ENCODE data around the gene PPBP.
"Not testable (repeated sequence)": the region's sequence is repeated elsewhere in the genome, so short reads cannot be mapped to it uniquely, and the experiment has no call there.

PPBP gene

DNA sequence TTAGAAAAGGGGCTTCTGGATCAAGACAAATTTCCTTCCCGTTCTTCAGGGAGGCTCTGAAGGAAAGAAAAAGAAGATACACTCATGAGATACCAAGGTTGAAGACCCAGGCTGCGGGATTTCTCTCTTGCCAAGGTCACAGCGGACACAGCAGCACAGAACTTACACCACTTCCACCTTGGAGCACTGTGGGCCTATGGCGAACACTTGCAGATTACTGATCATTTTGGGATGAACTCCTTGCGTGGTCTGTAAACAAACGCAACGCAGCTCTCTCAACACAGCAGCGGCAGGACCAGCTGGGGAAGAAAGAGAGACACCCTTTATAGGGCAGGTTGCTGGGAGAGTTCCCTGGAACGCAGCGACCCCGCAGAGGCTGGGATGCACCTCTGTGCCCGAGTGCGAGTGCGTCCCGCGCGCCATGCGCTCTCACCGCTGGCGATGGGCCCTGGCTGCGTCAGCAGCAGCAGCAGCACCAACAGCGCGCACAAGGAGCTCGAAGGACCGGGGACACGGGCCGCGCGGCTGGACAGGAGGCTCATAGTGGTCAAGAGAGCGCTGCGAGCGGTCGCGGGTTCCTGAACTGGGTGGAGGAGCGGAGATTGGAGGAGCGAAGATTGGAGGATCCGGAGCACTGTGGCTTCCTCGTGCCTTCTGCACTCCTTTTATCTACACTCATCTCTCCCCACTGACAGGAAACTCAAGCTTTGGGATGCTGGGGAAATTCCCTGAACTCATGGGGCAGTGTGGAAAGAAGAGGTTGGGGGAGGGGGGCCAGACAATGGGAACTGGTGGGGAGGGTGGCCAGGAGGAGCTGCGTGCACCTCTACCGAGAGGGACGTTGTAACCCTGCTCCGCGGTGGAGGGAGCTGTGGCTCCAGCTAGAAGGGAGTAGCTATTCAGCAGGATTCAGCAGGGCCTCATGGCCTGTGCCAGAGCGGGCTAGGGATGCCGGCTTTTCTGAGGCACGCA, 10.3 kb upstream of the PPBP start, which contains the start of gene CXCL5:
Gene CXCL5, minus strand, starts transcription at position 638 of the 972 bp plus-strand sequence. Its CDS starts 96 bp downstream, at position 542.
- no peak for DNase-seq (ENCODE audit: low read depth in 3 of 3, low spot score in 1 of 3)

DNA sequence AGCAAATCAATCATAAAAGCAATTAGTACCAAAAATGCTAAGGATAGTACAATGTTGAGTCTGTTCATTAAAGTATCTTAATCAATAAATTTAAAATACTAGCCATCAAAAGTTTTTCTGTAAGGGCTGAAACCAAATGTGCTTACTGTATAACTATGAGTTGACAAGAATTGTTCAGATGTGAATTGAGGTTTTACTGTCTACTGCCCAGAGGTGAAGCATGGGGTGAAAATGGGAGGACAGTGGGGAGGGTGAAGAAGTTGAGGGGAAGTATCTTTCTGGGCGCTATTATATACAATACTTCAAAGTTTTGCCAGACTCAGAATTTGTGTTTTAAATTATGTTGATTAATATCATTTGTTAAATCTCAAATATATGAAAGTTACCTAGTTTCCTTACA, 4.1 kb upstream of the PPBP start:
- no peak for DNase-seq (ENCODE audit: low read depth in 3 of 3, low spot score in 1 of 3)

DNA sequence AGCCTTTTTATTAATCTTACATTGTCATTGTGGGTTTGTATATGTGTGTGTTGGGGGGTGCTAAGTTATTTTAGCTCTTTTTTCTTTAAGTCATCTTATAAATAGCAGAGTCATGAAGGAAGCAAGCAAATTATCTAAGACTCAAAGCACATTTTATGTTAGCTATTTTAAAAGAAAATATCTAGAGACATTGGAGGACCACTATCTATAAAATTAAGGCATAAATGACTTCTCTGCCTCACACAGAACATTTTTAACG, 3.7 kb upstream of the PPBP start:
- no peak for DNase-seq (ENCODE audit: low read depth in 3 of 3, low spot score in 1 of 3)

DNA sequence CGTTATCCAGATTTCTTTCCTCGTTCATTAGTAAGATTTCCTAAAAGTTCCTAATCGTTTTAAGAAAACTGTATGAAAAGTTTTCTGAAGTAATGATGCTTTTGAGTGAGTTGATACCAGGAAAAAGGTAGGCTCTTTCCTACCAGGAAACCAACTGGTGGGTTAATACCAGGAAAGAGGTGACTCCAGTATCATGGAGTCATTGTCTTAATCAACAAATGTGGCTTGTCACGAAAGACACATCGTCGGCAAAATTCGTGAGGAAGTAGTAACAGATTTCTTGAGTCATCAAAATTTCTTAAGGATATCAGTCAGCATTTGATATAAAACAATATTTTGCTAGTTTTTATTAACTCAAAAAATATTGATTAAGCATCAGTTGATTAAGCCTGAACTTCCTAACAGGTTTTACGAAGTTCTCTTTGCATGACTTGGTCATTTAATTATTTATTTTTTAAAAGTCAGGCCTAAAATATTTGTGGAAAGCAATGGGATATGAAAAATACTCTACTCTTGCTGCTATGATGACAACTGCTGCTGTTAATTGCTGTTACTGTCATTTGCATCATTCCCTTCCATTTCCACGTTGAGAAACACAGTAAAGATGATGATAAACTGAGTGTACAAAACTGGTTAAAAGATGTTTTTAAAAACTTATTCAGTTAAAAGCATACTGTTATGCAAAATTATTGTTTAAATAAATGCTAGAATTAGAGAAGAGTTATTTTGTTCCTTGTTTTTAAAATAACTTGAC, 3.2 kb upstream of the PPBP start:
- DNase-seq (ENCODE audit: low read depth in 3 of 3, low spot score in 1 of 3) = no peak

DNA sequence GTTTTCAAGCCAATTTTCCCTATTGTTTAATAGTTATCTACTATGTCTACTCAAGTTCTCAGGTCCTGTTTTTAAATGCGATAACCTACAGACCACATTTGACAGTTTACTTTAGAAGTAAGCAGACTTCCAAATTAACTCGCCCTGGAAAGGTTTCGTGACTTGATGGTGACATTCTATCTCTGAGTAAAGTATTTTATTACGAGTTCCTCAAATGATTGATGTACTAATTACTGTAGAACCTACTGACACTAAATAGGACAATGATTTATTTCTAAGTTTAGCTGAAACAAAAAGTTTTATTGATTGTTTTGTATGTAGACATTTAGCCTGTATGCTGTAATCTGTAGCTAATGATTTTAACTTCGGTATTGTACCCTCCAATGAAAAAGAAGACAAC, 1.9 kb upstream of the PPBP start:
- no peak for DNase-seq (ENCODE audit: low read depth in 3 of 3, low spot score in 1 of 3)

DNA sequence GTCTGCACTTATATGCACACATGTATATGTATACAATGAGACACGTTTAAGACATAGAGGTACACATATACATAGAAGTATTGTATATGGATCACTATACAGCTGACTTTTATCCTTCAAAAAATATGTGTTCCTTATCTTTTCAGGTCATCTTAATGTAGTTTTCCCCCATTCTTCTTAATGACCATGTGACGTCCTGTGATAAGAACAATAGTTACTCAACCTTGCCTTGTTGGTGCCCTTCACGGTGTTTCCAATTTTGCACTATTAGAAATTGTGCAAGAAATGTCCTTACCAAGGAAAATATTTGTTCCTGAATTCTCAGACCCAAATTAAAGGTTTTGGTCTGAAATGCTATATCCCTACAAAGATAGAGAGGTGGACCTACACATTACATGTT, 1.0 kb upstream of the PPBP start:
- DNase-seq (ENCODE audit: low read depth in 3 of 3, low spot score in 1 of 3) = no peak

DNA sequence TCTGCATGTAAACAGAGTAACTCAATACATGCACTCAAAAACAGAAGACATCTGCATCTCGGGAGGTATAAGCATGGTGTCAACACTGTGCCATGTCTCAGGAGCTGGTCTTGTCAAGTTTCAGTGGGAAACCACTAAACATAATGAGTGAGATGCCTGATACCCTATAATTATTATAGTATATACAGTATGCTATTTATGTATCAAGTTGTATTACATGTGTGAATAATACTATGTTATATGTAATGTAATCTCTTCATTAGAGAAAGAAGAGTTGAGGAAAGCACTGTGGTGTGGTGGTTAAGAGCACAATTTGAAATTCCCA, 2.5 kb downstream of the PPBP start:
- DNase-seq (ENCODE audit: low read depth in 3 of 3, low spot score in 1 of 3) = no peak

DNA sequence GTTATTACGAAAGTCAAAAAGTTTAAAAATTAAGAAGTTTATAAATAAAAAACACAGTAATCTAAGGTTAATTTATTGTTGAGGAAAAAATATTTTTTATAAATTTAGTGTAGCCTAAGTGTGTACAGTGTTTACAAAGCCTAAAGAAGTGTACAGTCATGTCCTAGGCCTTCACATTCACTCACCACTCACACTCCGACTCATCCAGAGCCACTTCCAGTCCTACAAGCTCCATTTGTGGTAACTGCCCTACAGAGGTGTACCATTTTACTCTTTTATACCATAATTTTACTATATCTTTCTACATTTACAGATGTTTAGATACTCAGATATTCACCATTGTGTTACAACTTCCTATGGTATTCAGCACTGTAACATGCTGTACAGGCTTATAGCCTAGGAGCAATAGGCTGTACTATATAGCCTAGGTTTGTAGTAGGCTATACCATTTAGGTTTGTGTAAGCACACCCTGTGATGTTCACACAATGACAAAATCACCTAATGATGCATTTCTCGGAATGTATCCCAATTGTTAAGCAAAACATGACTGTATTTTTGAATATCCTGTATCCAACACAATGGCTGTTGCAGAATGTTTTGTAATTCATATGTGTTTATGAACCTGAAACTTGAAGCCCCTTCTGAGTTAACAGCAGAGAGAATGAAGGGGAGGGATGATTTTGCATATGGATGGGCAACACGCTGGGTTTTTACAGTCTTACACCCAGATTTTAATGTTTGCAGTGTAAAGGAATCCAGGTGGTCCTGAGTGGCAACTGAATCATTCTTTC, 3.1 kb downstream of the PPBP start:
- no peak for DNase-seq (ENCODE audit: low read depth in 3 of 3, low spot score in 1 of 3)

DNA sequence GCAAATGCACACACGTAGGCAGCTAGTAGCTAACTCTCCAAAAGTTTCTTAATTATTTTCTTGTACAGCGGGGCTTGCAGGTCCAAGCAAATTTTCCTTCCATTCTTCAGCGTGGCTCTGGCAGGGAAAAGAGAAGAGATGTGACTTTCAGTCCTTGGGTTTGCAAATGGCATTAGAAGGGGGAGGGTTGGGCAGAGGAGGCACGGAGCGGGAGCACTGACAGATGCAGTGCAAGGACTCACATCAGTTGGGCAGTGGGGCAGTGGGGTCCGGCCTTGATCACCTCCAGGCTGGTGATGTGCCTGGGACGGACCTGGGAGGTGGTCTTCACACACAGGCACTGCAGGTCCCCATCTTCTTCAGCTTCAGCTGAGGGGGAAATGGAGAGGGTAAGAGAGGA, 6.8 kb downstream of the PPBP start:
- not testable (repeated sequence) for DNase-seq (ENCODE audit: low read depth in 3 of 3, low spot score in 1 of 3)

DNA sequence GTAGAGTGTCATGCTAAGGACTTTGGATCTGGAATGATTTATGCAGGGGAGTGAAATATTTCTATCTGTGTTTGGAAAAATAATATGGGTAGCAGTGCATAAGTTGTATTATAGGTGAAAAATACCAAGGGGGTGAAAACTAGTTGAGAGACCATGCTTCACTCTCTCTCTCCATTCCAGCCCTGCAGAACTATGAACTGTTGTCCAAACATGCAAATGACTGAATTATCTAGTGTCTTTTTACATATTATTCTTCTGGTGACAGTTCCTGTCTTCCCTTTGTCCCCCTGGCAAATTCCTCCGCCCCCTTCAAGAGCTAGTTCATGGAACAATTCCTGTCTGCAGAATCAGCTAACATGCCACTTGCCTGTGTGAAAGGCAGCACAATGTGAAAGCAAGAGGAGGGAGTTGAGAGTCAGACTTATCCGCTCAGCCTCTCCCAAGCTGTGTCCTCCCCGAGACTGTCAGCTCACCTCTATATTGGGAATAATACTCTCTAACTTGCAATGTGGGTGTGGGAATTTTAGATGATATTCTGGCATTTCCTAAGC, 8.5 kb downstream of the PPBP start:
- no peak for DNase-seq (ENCODE audit: low read depth in 3 of 3, low spot score in 1 of 3)

DNA sequence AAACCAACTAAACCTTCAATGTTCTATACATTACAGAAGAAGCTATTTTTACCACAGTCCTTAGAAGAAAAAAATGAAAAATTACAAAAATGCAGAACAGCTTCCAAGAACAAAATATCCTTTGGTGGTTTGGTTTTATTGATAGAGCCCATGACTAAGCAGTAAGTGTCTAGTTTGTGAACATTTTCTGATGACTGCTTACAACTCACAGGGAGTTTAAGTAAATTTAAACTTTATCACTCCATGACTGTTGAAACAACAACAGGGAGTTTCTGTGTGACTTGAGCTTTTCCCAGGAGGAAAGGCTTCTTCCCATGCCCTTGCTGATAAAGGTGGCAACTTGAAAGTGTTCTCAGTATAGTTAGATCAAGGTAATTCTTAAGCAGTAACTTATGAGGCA, 9.1 kb downstream of the PPBP start:
- no peak for DNase-seq (ENCODE audit: low read depth in 3 of 3, low spot score in 1 of 3)

DNA sequence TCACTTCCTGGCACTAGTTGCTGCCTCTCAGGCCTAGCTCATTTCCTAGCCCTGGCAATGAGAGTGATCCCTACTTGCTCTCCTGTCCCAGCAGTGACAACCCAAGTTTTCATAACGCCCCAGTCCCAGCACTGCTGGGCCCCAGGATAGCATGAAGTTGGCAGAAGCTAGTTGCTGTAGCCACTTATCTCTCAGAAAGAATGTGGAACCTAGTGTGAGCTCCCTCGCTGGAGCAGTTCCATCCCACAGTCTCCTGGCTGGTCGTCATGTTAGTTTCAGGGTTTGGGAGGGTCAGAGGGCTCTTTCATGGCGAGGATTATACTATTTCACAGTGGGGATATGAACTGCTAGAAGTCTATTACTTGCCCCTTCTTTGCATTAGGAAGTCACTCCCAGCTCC, 11.3 kb downstream of the PPBP start:
- no peak for DNase-seq (ENCODE audit: low read depth in 3 of 3, low spot score in 1 of 3)

DNA sequence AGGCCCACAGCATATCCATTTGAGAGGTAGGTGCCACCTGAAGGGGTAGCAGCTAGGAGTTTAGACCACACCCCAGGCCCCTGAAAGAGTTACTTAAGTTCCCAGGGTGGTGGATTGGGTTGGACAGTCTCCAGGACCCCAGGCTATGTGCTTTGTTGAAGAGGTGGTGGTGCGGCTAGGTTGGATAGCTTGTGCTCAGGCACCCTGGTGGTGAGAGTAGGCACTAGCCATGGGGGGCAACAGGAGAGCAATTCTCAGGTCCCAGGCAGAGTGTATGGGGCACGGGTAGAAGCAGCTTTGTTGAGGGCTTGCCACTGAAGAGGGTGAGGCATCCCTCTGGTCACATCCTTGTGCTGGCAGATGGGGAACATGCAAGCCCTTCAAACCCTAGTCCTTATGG, 11.8 kb downstream of the PPBP start:
- DNase-seq (ENCODE audit: low read depth in 3 of 3, low spot score in 1 of 3) = no peak

DNA sequence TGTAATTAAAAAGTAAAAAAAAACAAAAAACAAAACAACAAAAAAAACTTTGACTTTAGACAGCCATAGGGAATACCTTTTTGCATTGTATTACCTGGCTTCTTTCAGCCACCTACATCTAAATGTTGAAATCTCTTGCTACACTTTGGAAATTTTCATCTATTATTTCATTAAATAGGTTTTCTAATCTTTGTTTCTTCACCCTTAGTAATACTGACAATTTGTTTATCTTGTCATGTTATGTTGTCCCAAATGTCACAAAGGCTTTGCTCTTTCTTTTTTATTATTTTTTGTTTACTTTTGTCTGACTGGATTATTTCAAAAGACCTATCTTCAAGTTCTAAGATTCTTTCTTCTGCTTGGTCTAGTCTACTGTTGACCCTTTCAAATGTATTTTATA, 13.6 kb downstream of the PPBP start:
- DNase-seq (ENCODE audit: low read depth in 3 of 3, low spot score in 1 of 3) = no peak

DNA sequence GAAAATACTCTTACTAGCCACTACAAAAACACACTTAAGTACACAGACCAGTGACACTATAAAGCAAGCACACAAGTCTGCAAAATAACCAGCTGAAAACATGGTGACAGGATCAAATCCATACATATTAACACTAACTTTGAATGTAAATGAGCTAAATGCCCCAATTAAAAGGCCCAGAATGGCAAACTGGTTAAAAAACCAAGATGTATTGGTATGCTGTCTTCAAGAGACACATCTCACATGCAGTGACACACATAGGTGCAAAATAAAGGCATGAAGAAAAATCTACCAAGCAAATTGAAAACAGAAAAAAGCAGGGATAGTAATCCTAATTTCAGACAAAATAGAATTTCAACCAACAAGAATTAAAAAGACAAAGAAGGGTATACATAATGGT, 17.0 kb downstream of the PPBP start:
- DNase-seq (ENCODE audit: low read depth in 3 of 3, low spot score in 1 of 3) = no peak

DNA sequence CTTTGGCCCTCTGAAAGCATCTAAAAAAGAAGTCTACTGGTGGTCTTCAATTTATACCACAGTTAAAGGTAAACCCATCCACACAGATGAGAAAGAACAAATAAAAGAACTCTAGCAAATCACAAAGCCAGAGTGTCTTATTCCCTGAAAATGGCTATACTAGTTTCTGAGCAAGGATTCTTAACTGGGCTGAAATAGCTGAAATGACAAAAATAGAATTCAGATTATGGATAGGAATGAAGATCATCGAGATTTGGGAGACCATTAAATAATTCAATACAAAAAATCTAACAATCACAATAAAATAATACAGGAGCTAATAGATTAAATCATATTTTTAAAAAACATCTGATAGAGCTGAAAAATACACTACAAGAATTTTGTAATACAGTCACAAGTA, 18.0 kb downstream of the PPBP start:
- DNase-seq (ENCODE audit: low read depth in 3 of 3, low spot score in 1 of 3) = no peak

DNA sequence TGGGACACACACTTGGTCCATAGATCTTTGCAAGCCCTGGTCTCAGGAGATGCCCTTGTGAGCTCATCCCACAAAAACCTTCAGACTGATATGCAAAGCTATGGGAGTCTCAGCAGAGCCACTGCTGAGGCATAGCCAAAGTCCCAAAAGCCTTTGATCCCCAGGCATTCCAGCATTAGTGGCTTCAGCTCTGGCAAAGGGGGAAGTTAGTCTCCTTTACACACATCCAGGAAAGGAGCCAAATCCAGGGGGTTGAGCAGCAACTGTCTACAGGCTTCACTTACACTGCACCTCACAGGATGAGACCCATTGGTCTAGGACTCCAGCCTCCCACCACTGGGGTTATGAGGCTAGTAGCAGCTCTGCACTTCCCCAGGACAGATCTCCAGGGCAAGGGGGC, 20.1 kb downstream of the PPBP start:
- DNase-seq (ENCODE audit: low read depth in 3 of 3, low spot score in 1 of 3) = no peak

DNA sequence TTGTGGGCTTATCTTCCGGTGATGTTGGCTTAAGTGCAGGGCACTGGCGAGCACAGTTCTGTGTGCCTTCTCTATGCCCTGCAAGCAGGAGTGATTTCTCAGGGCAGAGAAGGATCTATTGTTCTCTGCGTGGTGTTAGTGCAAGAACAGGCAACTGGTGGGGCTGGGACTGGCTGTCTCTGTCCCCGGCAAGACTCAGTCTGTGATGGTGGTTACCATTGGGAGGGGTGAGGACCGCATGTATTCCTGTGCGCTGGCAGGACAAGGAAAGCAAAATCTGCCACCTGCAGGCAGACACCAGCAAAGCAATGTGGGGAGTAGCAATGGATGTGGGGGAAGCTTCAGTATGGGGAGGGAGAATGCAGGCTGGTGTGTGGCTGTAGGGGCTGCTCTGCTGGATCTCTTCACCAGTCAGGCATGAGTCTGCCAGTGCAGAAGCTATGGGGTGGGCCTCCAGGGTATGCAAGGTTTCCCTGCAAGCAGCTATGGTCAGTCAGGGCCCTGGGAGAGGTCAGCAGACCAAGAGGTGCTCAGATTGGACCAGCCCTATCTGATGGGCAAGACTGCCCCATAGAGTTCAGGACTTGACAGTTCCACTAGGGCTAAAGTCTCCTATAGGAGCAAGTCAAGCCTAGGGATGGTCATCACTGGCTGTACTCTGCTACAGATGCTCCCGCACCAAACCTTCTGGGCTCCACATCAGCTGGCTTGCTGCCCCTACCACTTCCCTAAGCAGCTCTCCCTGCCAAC, 23.0 kb downstream of the PPBP start:
- DNase-seq (ENCODE audit: low read depth in 3 of 3, low spot score in 1 of 3) = no peak

DNA sequence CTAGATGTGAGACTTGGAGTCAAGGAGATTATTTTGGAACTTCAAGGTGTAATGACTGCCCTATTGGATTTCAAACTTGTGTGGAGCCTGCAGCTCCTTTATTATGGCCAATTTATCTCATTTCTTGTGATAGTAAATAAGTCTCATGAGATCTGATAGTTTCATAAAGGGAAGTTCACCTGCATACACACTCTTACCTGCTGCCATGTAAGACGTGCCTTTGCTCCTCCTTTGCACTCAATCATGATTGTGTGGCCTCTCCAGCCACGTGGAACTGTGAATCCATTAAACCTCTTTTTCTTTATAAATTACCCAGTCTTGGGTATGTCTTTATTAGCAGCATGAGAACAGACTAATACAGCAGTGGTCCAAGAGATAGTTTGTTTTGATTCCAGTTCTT, 25.3 kb downstream of the PPBP start:
- DNase-seq (ENCODE audit: low read depth in 3 of 3, low spot score in 1 of 3) = no peak

DNA sequence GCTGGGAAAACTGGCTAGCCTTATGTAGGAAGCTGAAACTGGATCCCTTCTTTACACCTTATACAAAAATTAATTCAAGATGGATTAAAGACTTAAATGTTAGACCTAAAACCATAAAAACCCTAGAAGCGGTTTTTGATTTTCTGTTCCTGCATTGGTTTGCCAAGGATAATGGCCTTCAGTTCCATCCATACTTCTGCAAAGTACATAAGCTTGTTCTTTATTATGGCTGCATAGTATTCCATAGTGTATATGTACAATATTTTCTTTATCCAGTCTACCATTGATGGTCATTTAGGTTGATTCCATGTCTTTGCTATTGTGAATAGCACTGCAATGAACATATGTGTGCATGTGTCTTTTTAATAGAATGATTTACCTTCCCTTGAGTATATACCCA, 28.9 kb downstream of the PPBP start:
- not testable (repeated sequence) for DNase-seq (ENCODE audit: low read depth in 3 of 3, low spot score in 1 of 3)

DNA sequence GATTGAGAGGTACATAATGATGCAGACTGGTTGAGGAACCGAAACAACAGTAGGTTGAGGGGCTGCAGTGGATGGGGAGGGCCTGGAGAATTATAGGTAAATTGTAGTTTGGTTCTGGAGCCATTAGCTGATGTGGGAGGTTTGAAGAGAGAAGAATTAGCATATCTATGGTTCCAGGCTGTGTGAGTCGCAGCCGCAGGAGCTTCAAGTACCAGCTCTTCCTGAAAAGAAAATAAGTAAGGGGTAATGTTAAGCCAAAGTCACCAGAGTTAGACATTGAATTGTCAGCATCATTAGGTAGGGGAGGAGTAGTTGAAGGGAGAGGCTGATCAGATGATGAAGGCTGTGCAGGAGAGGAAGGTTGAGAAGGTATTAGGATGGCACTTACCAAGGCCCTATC, 35.6 kb downstream of the PPBP start:
- no peak for DNase-seq (ENCODE audit: low read depth in 3 of 3, low spot score in 1 of 3)

Measured in stimulated activated CD4-positive, alpha-beta T cell treated with anti-CD3 and anti-CD28 coated beads, TNF-alpha, amount 100 ng/mL, for 1 hour (primary cell).